Superior temporal gyrus (tissue), 1 donor: ENCODE measurements around the gene TLN1.

Experiments used
- DNase-seq: peaks from one replicate; pipeline ENCODE4 v3.0.0-alpha.2; 2016; ENCODE audit errors: extremely low spot score

The TLN1 gene

GRCh38 chr9:35664531-35665470 lies 67.2 kb downstream of the TLN1 start, which contains the start of gene ARHGEF39:
Gene ARHGEF39 (minus strand): TSS chr9:35665195. CDS start chr9:35665169, 26 bp downstream.
- DNase-seq, result peak; percentile 57

DNA sequence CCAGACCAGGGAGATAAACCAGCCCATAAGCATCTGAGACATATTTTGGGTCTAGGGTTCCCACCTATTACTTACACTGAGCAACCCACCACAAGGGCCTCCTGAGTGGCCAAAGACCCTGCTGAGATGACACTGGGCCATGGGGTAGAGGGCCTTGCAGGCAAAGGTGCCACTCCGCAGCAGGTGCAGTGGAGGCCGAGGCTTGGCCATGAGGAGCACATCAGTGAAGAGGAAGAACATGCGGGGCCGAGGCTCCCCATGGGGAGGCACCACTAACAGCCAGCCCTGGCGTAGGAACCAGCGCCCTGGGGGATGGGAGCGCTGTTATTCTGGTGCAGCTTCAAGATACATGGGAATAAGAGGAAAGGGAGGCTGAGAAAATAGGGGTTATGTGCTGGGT lies 69.6 kb downstream of the TLN1 start:
- no peak for DNase-seq

DNA sequence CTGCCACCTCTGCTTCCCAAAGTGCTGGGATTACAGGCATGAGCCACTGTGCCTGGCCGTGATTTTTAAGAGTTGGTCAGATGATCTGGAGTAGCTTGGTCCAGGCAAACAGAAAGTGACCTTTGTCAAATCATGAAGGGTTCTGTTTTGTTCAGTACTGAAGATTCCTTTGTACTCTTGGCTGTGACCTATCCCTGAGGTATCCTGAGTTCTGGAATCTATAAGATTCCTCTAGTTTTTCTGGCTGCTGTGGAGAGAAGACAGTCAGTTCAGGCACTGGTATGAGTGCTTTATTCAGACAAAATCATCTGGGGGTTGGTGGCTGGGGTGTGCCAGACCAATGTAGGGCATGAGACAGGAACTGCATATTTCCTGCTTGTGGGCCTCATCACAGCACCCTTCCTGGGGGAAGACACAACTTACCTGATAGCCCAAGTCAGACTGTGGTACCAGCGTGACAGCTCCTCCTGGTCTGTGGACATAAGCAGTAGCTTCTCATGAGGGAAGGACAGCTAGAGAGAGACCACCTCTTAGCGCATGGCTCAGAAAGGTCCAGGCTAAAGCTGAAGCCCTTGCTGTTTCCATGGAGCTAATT lies 70.1 kb downstream of the TLN1 start:
- DNase-seq, result no peak

- peak; percentile 71 for DNase-seq
Observed at GRCh38 chr9:35660966-35661415, 71.0 kb downstream of the TLN1 start.

DNA sequence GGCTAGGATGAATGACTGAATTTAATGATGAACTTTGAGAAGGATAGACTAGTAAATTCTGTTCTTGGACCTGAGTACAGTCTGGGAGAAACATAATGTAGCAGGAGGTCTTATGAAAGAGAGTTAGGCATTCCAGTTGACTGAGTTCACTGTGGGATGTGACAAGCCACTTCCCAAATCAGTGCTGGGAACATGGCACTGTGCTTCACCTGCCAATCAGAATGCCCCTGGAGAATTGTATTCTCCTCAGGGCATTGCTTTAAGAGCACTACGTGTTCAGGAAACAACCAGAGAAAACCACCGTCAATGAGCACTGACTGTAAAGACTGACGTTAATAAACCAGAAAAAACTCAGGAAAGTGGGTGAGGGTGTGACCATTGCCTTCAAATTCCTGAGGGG lies 72.7 kb downstream of the TLN1 start:
- DNase-seq, result no peak

- peak; percentile 41 for DNase-seq
Observed at GRCh38 chr9:35658968-35659220, 73.1 kb downstream of the TLN1 start.

DNA sequence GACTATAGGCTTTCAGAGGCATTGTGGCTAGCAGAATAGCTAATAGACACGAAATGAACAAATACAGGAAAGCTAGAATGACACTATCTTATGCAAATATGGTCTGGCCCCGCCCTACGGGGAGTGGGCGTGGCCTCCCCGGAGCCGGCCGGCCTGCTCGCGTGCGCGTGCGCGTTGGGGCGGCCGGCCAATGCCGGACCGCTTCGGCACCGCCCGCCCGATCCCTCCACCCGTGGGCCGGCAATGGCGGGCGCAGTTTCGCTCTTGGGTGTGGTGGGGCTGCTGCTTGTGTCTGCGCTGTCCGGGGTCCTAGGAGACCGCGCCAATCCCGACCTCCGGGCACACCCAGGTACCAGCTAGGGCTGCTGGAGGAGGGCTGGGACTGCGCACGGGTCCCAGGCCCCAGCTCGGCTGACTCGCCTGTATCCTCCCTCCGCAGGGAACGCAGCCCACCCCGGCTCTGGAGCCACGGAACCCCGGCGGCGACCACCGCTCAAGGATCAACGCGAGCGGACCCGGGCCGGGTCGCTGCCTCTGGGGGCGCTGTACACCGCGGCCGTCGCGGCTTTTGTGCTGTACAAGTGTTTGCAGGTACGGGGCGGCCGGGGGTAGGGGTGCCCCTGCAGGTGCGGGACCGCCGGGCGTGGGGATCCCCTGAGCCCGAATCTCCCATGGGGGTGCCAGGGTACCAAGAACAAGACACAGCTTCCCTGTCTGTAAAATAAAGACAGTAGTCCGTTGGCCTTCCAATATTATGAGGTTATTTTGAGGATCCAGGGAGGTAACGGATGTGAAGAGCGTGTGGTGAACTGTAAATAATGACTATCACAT lies 73.6 kb downstream of the TLN1 start, which contains the start of gene CCDC107:
Gene CCDC107, plus strand, starts transcription at position 156 of the 831 bp plus-strand sequence. Its CDS starts 88 bp downstream, at position 244.
- peak; percentile 30 for DNase-seq

DNA sequence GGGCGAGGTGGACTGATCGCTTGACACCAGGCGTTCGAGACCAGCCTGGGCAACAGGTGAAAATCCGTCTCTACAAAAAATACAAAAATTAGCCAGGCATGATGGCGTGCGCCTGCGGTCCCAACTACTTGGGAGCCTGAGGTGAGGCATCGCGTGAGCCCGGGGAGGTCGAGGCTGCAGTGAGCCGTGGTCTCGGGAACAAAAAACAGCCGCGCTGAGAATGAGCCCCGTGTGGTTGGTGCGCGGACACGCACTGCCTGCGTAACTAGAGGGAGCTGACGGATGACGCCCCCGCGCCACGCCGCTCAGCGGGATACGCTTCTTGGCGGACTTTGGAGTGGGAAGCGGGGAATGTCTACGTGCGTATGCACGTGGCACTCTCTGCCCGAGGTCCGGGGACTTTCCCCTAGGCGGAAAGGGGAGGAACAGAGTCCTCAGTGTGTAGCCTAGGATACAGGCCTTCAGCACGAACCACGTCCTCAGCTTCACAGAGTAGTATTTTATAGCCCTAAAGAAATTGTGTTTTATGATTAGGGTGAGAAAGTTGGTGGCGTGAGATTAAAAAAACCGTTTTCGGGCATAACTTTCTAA lies 74.4 kb downstream of the TLN1 start, which contains the start of gene RMRP:
Gene RMRP, minus strand, starts transcription at position 474 of the 591 bp plus-strand sequence.
- DNase-seq, result peak; percentile 99

DNA sequence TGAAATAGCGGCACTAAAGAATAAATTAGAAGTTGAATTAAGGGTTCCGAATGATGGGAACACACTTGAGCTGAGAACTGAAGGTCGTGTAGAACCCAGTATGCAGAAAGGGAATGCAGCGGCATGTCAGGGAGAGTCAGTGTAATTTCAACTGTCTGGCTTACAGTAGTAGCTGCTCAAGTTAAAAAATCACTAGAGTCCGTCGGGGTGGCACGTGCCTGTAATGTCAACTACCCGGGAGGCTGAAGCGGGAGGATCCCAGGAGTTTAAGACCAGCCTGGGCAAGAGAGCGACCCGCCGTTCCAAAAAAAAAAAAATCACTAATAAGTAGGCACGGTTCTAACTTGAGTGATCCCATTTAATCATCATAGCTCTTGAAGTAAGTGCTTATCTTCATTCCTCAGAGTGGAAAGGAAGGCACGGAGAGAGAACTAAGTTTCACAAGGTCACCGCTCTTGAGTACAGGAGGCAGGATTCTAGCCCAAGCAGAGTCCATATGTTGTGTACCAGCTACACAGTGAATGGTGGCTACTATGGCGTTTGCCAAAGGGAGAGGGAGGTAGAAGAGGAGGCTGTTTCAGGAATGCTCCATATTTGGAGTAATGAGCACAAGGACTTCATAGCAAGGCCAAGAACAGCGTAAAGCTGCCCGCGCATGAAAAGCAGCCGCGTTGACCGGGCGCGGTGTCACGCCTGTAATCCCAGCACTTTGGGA lies 75.0 kb downstream of the TLN1 start:
- peak; percentile 59 for DNase-seq

DNA sequence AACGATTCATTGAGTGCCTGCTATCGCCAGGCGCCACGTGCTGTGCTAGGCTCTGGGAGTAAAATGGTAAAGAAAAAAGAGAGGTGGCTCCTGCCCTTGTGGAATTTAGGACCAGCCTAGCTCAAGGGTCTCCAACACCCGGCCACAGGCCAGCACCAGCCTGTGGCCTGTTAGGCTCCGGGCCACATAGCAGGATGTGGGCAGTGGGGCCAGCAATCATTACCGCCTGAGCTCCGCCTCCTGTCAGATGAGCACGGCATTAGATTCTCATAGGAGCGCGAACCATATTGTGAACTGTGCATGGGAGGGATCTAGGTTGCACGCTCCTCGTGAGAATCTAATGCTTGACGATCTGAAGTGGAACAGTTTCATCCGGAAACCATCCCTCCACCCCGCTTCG lies 75.6 kb downstream of the TLN1 start:
- no peak for DNase-seq

- no peak for DNase-seq
Observed at GRCh38 chr9:35653611-35654010, 78.4 kb downstream of the TLN1 start.

DNA sequence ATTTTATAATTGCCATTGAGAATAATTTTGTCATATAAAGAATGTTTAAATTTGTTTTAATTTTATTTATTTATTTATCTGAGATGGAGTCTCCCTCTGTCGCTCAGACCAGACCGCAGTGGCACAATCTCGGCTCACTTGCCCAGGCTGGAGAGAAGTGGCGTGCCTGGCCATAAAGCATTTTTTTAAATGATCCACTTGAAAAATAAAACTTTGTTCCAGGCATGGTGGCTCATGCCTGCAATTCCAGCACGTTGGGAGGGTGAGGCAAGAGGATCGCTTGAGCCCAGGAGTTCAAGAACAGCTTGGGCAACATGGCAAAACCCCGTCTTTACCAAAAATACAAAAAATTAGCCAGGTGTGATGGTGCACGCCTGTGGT lies 79.2 kb downstream of the TLN1 start:
- no peak for DNase-seq

DNA sequence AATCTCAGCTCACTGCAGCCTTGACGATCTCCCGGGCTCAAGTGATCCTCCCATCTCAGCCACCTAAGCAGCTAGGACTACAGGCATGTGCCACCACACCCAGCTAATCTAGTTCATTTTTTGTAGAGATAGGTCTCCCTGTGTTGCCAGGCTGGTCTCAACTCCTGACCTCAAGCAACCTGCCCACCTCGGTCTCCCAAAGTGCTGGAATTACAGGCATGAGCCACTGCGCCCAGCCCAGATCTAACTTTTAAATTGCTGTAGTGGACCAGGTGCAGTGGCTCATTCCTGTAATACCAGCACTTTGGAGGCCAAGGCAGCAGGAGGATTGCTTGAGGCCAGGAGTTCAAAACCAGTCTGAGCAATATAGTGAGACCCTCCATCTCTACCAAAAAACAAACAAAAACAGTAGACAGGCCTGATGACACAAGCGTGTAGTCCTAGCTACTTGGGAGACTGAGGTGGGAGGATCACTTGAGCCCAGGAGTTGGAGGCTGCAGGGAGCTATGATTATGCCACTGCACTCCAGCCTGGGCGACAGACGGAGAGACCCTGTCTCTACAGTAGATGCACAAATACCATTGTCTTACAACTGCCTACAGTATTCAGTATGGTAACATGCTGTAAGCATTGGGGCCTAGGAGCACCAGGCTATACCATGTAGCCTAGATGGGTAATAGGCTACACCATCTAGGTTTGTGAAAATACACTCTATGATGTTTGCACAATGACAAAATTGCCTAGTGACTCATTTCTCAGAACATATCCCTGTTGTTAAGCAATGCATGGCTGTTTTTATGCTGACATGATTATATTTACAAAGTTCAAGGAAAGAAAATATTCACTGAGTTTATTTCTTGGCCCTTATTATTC lies 79.8 kb downstream of the TLN1 start:
- DNase-seq, result no peak

GRCh38 chr9:35650341-35651158 lies 81.4 kb downstream of the TLN1 start, which contains the start of gene SIT1:
Gene SIT1 (minus strand): TSS chr9:35650931. CDS start chr9:35650853, 78 bp downstream.
- no peak for DNase-seq

DNA sequence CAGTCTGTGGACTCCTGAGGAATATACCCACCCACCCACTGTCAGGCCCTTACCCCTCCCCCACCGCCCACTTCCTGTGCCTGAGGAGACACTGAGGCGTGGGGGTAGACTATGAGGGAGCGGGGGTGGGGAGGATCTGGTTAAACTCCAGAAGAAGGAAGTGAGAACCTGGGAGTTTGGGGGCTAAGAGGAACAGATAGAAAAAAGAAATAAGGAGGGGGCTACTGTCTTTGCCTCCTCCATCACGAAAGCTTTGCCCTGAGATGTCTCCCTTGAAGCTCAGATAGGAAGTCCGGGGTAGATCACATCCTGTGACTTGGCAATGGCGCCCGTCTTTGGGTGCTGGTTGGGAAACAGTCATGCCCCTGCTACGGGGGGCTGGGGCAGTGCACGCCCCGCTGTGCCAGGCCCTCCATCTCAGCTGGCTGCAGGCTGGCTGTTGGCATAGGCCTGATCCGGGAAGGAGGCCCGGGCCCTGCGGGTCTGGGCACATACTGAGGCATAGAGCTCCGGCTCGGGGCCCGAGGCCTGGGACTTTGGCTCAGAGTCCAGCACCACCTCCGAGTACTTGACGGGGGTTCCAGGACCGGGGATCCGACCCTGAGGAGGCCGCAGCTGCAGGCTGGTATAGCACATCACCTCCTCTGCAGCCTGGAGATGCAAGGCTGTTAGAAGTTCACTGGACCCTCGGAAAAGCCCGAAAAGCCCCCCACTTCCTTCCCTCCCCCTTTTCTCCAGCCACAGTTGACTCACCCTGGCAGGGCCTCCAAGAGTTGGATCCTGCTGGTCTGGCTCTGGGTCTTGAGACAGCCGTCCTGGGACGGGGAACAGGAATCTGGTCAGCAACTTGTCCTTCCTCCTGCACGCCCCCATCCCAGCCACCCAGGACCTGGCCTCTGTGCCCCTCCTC lies 82.3 kb downstream of the TLN1 start:
- no peak for DNase-seq
